Spleen (tissue), 7 donors: Measurements from ENCODE around the gene RGS16.

Experiments
- CTCF ChIP-seq, 11 experiments: fragments of 200-600 bp in 7 of 11; fragments of 450-650 bp in 4 of 11; sonication (generic) in 4 of 11; IDR thresholded peaks in 8 of 11; conservative IDR thresholded peaks in 3 of 11; 1 replicate in 7 of 11; 2 replicates in 4 of 11; pipeline versions ENCODE4 v1.4.0 to v1.8.0; 2016 to 2021; ENCODE audit warnings: antibody characterized with exemption in 11 of 11, inconsistent platforms in 4 of 11, mild to moderate bottlenecking in 1 of 11
- POLR2AphosphoS5 ChIP-seq, 3 donors: sonication (generic); formaldehyde crosslinking; IDR thresholded peaks; one replicate each; pipeline ENCODE4 v1.5.1; 2017; ENCODE audit warnings: antibody characterized with exemption in 3 of 3
- donor health status: DM: no; HTN: no; CAD: no; lungs with moderate emphysema.
- donor health status: DM: no; HTN: no; CAD: no.
- donor health status: DM: no; HTN: no; CAD: no.

- TF ChIP-seq CTCF (IDR thresholded peaks at IDR 0.05 in 8 of 11, conservative IDR thresholded peaks at IDR 0.05 in 3 of 11) (peak; percentile 55 to 90 (median 86)), POLR2AphosphoS5 (IDR thresholded peaks at IDR 0.05) (peak in 1 of 3 donors; percentile 38)
Measured at GRCh38 chr1:182595641-182596240, 8.4 kb downstream of the RGS16 start.
